Measurements from ENCODE around the gene DENND6A.

- TF ChIP-seq, protein P1, sequence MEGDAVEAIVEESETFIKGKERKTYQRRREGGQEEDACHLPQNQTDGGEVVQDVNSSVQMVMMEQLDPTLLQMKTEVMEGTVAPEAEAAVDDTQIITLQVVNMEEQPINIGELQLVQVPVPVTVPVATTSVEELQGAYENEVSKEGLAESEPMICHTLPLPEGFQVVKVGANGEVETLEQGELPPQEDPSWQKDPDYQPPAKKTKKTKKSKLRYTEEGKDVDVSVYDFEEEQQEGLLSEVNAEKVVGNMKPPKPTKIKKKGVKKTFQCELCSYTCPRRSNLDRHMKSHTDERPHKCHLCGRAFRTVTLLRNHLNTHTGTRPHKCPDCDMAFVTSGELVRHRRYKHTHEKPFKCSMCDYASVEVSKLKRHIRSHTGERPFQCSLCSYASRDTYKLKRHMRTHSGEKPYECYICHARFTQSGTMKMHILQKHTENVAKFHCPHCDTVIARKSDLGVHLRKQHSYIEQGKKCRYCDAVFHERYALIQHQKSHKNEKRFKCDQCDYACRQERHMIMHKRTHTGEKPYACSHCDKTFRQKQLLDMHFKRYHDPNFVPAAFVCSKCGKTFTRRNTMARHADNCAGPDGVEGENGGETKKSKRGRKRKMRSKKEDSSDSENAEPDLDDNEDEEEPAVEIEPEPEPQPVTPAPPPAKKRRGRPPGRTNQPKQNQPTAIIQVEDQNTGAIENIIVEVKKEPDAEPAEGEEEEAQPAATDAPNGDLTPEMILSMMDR (IDR thresholded peaks at IDR 0.05) = no peak
- TF ChIP-seq POLR2A (IDR thresholded peaks at IDR 0.05) = no peak
Observed at GRCh38 chr3:57733790-57734189, 40.9 kb upstream of the DENND6A start.

Data from sigmoid colon (tissue), 3 donors.